Trophoblast cell (in vitro differentiated cells and primary cell): ENCODE data around the gene MARCHF10.

ENCODE experiments used
- DNase-seq, 2 donors: peaks; one replicate each; pipeline ENCODE4 v3.0.0-alpha.2; 2016
- H2AFZ ChIP-seq: 2 replicates; pipeline ENCODE4 v1.6.1; 2013; ENCODE audit warnings: low read length, moderate library complexity, mild to moderate bottlenecking; ENCODE audit not compliant: insufficient read depth, poor library complexity
- H2AK5ac ChIP-seq: 2 replicates; pipeline ENCODE4 v1.6.1; 2013; ENCODE audit warnings: mild to moderate bottlenecking, low read length
- H2BK120ac ChIP-seq: 2 replicates; pipeline ENCODE4 v1.6.1; 2013; ENCODE audit warnings: low read length, mild to moderate bottlenecking, moderate library complexity; ENCODE audit not compliant: insufficient read depth, poor library complexity
- H2BK12ac ChIP-seq: 2 replicates; pipeline ENCODE4 v1.6.1; 2013; ENCODE audit warnings: mild to moderate bottlenecking, low read length, moderate library complexity
- H2BK5ac ChIP-seq: 2 replicates; pipeline ENCODE4 v1.6.1; 2013; ENCODE audit warnings: low read length, low read depth, moderate library complexity, mild to moderate bottlenecking; ENCODE audit not compliant: poor library complexity
- H3K14ac ChIP-seq: 2 replicates; pipeline ENCODE4 v1.6.1; 2013; ENCODE audit warnings: mild to moderate bottlenecking, low read length
- H3K18ac ChIP-seq: 2 replicates; pipeline ENCODE4 v1.6.1; 2013; ENCODE audit warnings: mild to moderate bottlenecking, low read length
- H3K23ac ChIP-seq: 2 replicates; pipeline ENCODE4 v1.6.1; 2013; ENCODE audit warnings: low read length
- H3K27ac ChIP-seq: 2 replicates; pipeline ENCODE4 v1.5.1; 2013; ENCODE audit warnings: low read depth, mild to moderate bottlenecking, inconsistent platforms, low read length, moderate library complexity
- H3K27me3 ChIP-seq: 2 replicates; pipeline ENCODE4 v1.6.1; 2013; ENCODE audit warnings: inconsistent platforms, mild to moderate bottlenecking, low read length, moderate library complexity; ENCODE audit not compliant: insufficient read depth
- H3K36me3 ChIP-seq, 2 experiments: 1 replicate in 1 of 2; 2 replicates in 1 of 2; pipeline ENCODE4 v1.6.1; 2013; ENCODE audit warnings: low read length in 2 of 2, mild to moderate bottlenecking in 2 of 2, moderate library complexity in 1 of 2; ENCODE audit not compliant: insufficient read depth in 2 of 2, control insufficient read depth in 1 of 2
- H3K4ac ChIP-seq: 2 replicates; pipeline ENCODE4 v1.6.1; 2013; ENCODE audit warnings: low read depth, mild to moderate bottlenecking, low read length, moderate library complexity
- H3K4me1 ChIP-seq, 2 experiments: 1 replicate in 1 of 2; 2 replicates in 1 of 2; pipeline ENCODE4 v1.6.1; 2013; ENCODE audit warnings: low read length in 2 of 2, mild to moderate bottlenecking in 2 of 2, moderate library complexity in 1 of 2; ENCODE audit not compliant: insufficient read depth in 2 of 2, control insufficient read depth in 1 of 2
- H3K4me2 ChIP-seq: 2 replicates; pipeline ENCODE4 v1.6.1; 2013; ENCODE audit warnings: inconsistent platforms, mild to moderate bottlenecking, low read length, moderate library complexity
- H3K4me3 ChIP-seq: 2 replicates; pipeline ENCODE4 v1.5.1; 2013; ENCODE audit warnings: mild to moderate bottlenecking, low read depth, low read length, inconsistent platforms
- H3K79me1 ChIP-seq: one replicate; pipeline ENCODE4 v1.6.1; 2013; ENCODE audit warnings: low read length
- H3K79me2 ChIP-seq: 2 replicates; pipeline ENCODE4 v1.6.1; 2013; ENCODE audit warnings: low read length, mild to moderate bottlenecking; ENCODE audit not compliant: control insufficient read depth, insufficient read depth, poor library complexity
- H3K9ac ChIP-seq: 2 replicates; pipeline ENCODE4 v1.6.1; 2013; ENCODE audit warnings: mild to moderate bottlenecking, low read length
- H3K9me3 ChIP-seq: 2 replicates; pipeline ENCODE4 v1.6.1; 2013; ENCODE audit warnings: low read depth, mild to moderate bottlenecking, control low read depth, inconsistent platforms, low read length; ENCODE audit not compliant: insufficient read depth
- H4K12ac ChIP-seq: 2 replicates; pipeline ENCODE4 v1.6.1; 2013; ENCODE audit warnings: low read depth, mild to moderate bottlenecking, low read length, moderate library complexity
- H4K8ac ChIP-seq: 2 replicates; pipeline ENCODE4 v1.6.1; 2013; ENCODE audit warnings: low read depth, mild to moderate bottlenecking, low read length, moderate library complexity
- H4K91ac ChIP-seq: one replicate; pipeline ENCODE4 v1.6.1; 2013; ENCODE audit warnings: low read depth, mild to moderate bottlenecking, low read length, moderate library complexity
- WGBS: extraction: QIAGEN DNeasy Blood & Tissue Kit; methylation state at CpG from one replicate; pipeline ENCODE4 v1.1.7; 2013; ENCODE audit warnings: missing lambda C conversion rate; ENCODE audit not compliant: insufficient read length, insufficient coverage; ENCODE audit errors: extremely low coverage; 5-methylcytosine and 5-hydroxymethylcytosine counted together

MARCHF10 gene

DNA sequence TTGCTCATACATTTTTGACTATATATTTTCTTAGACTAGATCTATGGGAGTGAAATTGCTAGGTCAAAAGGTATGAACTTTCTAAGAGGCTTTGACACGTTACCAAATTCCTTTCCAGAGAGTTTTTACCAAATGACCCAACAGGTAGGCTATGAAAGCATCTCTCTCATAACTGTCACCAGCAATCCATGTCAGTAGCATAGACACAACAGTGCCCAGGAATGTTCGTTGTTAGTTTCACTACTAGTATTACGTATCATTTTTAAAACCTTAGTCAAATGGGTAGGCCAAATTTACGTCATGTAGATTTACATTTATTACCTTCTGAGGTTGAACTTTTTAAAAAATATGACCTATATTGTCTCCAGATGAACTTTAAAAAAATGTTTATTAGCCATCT lies 66.8 kb downstream of the MARCHF10 start:
- Histone ChIP-seq H2BK5ac (no peak overlapping the region), H2BK12ac (no peak overlapping the region), H3K4me2 (no peak overlapping the region), H3K4ac (no peak overlapping the region), H3K4me1 (no peaks in the 10 kb centered on the region), H3K27me3 (no peaks in the 10 kb centered on the region), H4K12ac (no peak overlapping the region), H3K79me2 (no peaks in the 10 kb centered on the region), H3K79me1 (peaks cover 2% of the 10 kb centered on the region), H3K14ac (no peak overlapping the region), H2BK120ac (no peak overlapping the region), H4K8ac (no peak overlapping the region), H3K18ac (no peak overlapping the region), H2AK5ac (no peak overlapping the region), H3K4me3 (no peak overlapping the region), H2AFZ (no peak overlapping the region), H3K9me3 (no peaks in the 10 kb centered on the region), H3K23ac (no peak overlapping the region), H3K27ac (no peak overlapping the region), H4K91ac (no peak overlapping the region), H3K36me3 (no peaks in the 10 kb centered on the region), H3K9ac (no peak overlapping the region)
- WGBS, result no CpG with 5 or more reads among the region's 4 CpGs
- DNase-seq, result peak; percentile 66 to 91

DNA sequence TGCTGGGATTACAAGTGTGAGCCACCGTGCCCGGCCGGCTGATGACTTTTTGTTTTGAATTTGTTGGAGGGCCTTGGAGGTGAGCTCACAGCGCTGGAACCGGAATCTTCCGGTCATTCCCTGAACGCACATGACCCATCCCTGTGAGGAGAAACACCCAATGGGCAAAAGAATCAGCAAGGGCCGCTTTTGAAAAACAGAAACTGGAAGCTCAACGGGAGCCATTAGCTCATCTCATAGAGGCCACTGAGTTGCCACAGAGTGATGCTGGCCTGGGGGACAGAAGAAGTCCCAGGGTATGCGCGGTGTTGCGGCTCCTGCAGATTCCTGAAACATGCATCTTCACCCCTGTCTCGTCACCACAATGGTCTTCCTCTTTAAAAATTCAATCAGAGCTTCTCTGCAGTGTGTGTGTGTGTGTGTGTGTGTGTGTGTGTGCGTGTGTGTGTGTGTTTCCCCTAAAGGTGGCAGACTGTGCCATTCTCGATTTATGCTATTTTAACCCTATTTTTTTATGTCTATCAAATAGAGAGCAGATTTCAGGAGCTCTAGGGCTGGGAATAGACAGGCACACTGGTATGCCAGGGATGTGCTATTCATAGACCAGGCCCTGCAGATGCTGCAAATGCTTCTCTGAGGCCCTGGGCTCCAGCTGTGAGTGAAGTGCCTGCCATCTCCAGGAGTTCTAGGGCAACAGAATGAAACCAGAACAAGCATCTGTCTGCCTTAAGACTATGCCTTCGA lies 68.3 kb downstream of the MARCHF10 start:
- peaks cover 2% of the 10 kb centered on the region for H3K79me1 ChIP-seq
- H2BK5ac ChIP-seq, result no peak overlapping the region
- no peaks in the 10 kb centered on the region for H3K9me3 ChIP-seq
- no peak overlapping the region for H3K23ac ChIP-seq
- no peaks in the 10 kb centered on the region for H3K36me3 ChIP-seq
- H3K79me2 ChIP-seq, result no peaks in the 10 kb centered on the region
- no peak overlapping the region for H2AFZ ChIP-seq
- H2BK12ac ChIP-seq, result peak overlapping the region; percentile 25
- H4K8ac ChIP-seq, result no peak overlapping the region
- no peaks in the 10 kb centered on the region for H3K27me3 ChIP-seq
- H2BK120ac ChIP-seq, result no peak overlapping the region
- no peak overlapping the region for H2AK5ac ChIP-seq
- no peaks in the 10 kb centered on the region for H3K4me1 ChIP-seq
- DNase-seq, result peak; percentile 43 to 66
- no peak overlapping the region for H3K18ac ChIP-seq
- H3K4me3 ChIP-seq, result no peak overlapping the region
- H3K4me2 ChIP-seq, result no peak overlapping the region
- H3K4ac ChIP-seq, result no peak overlapping the region
- no CpG with 5 or more reads among the region's 16 CpGs for WGBS
- no peak overlapping the region for H3K9ac ChIP-seq
- no peak overlapping the region for H4K91ac ChIP-seq
- H4K12ac ChIP-seq, result no peak overlapping the region
- H3K14ac ChIP-seq, result no peak overlapping the region
- H3K27ac ChIP-seq, result no peak overlapping the region

DNA sequence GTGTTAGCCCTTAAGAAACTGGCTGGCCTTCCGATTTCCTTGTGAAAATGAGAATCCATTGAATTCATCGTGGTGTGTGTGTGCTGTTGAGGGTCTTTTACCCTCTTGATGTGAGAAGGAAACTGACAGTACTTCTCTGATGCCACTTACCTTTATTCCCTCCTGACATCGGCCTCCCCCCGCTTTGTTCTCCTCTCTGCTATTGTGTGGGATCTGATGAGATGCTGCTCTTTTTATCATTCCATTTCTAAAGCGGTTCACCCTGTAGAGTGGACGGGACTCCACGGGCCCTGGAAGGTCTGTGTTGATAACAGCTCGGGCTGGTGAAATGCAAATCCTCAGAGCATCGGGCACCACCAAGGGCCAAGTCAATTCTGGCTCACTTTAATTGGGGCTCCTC lies 69.8 kb downstream of the MARCHF10 start:
- Histone ChIP-seq H3K4me3 (no peak overlapping the region), H3K18ac (no peak overlapping the region), H4K12ac (no peak overlapping the region), H3K27ac (no peak overlapping the region), H3K4me2 (no peak overlapping the region), H3K79me2 (no peaks in the 10 kb centered on the region), H4K91ac (no peak overlapping the region), H3K23ac (no peak overlapping the region), H2BK120ac (no peak overlapping the region), H3K36me3 (no peaks in the 10 kb centered on the region), H3K9ac (no peak overlapping the region), H3K27me3 (no peaks in the 10 kb centered on the region), H3K14ac (no peak overlapping the region), H2BK12ac (peak overlapping the region; percentile 11), H2AK5ac (no peak overlapping the region), H3K79me1 (no peaks in the 10 kb centered on the region), H3K4ac (no peak overlapping the region), H2BK5ac (no peak overlapping the region), H2AFZ (no peak overlapping the region), H4K8ac (no peak overlapping the region), H3K9me3 (no peaks in the 10 kb centered on the region), H3K4me1 (no peaks in the 10 kb centered on the region)
- WGBS, result no CpG with 5 or more reads among the region's 9 CpGs
- DNase-seq, result no peak

GRCh38 chr17:62737513-62737912 lies 70.6 kb downstream of the MARCHF10 start:
- H3K4ac ChIP-seq, result no peak overlapping the region
- H2AK5ac ChIP-seq, result no peak overlapping the region
- no CpG with 5 or more reads among the region's 8 CpGs for WGBS

More at GRCh38 chr17:62737513-62737912, 70.6 kb downstream of the MARCHF10 start:
- no peak overlapping the region for H2BK12ac ChIP-seq
- H3K36me3 ChIP-seq, result no peaks in the 10 kb centered on the region
- H3K27me3 ChIP-seq, result no peaks in the 10 kb centered on the region
- no peak overlapping the region for H3K23ac ChIP-seq
- no peak for DNase-seq
- no peak overlapping the region for H2BK120ac ChIP-seq
- H3K18ac ChIP-seq, result no peak overlapping the region
- no peak overlapping the region for H3K27ac ChIP-seq
- H2BK5ac ChIP-seq, result no peak overlapping the region
- no peak overlapping the region for H3K14ac ChIP-seq
- H2AFZ ChIP-seq, result no peak overlapping the region
- H3K4me3 ChIP-seq, result no peak overlapping the region
- H3K79me1 ChIP-seq, result no peaks in the 10 kb centered on the region
- no peak overlapping the region for H3K9ac ChIP-seq
- H3K4me2 ChIP-seq, result no peak overlapping the region
- no peaks in the 10 kb centered on the region for H3K4me1 ChIP-seq
- no peak overlapping the region for H4K91ac ChIP-seq
- H4K12ac ChIP-seq, result no peak overlapping the region
- no peak overlapping the region for H4K8ac ChIP-seq
- no peaks in the 10 kb centered on the region for H3K79me2 ChIP-seq
- H3K9me3 ChIP-seq, result no peaks in the 10 kb centered on the region
